ENCODE results near the gene HEPH.
"Not testable (repeated sequence)": the region's sequence is repeated elsewhere in the genome, so short reads cannot be mapped to it uniquely, and the experiment has no call there.

Gene HEPH

GRCh38 chrX:66164931-66165330 is 884 bp downstream of the HEPH start:
- TF ChIP-seq POLR2AphosphoS5 (IDR thresholded peaks at IDR 0.05; ENCODE audit: low read depth, low read length) (no peak), TAF1 (IDR thresholded peaks at IDR 0.05; ENCODE audit: borderline replicate concordance, low read depth, low read length) (no peak), POLR2A (IDR thresholded peaks at IDR 0.05; ENCODE audit: low read depth, low read length) (no peak)
- no peak for DNase-seq (ENCODE audit: insufficient read length)
- FAIRE-seq: no peak

- no peak for FAIRE-seq
- no peak for DNase-seq (ENCODE audit: insufficient read length)
- TF ChIP-seq POLR2A (IDR thresholded peaks at IDR 0.05; ENCODE audit: low read depth, low read length) (no peak), POLR2AphosphoS5 (IDR thresholded peaks at IDR 0.05; ENCODE audit: low read depth, low read length) (no peak), TAF1 (IDR thresholded peaks at IDR 0.05; ENCODE audit: borderline replicate concordance, low read depth, low read length) (no peak)
These were observed 2.6 kb downstream of the HEPH start for GRCh38 chrX:66166671-66167070.

- TF ChIP-seq POLR2AphosphoS5 (IDR thresholded peaks at IDR 0.05; ENCODE audit: low read depth, low read length) (no peak), POLR2A (IDR thresholded peaks at IDR 0.05; ENCODE audit: low read depth, low read length) (no peak), TAF1 (IDR thresholded peaks at IDR 0.05; ENCODE audit: borderline replicate concordance, low read depth, low read length) (no peak)
- DNase-seq (ENCODE audit: insufficient read length): no peak
- no peak for FAIRE-seq
These were observed 3.4 kb downstream of the HEPH start for GRCh38 chrX:66167431-66167830.

GRCh38 chrX:66176134-66176533 is 12.1 kb downstream of the HEPH start:
- DNase-seq (ENCODE audit: insufficient read length) (no peak), FAIRE-seq (no peak)
- TF ChIP-seq TAF1 (IDR thresholded peaks at IDR 0.05; ENCODE audit: borderline replicate concordance, low read depth, low read length): no peak
- no peak for TF ChIP-seq POLR2A (IDR thresholded peaks at IDR 0.05; ENCODE audit: low read depth, low read length)
- no peak for TF ChIP-seq POLR2AphosphoS5 (IDR thresholded peaks at IDR 0.05; ENCODE audit: low read depth, low read length)

- FAIRE-seq (no peak), DNase-seq (ENCODE audit: insufficient read length) (no peak)
- TF ChIP-seq POLR2AphosphoS5 (IDR thresholded peaks at IDR 0.05; ENCODE audit: low read depth, low read length) (no peak), TAF1 (IDR thresholded peaks at IDR 0.05; ENCODE audit: borderline replicate concordance, low read depth, low read length) (no peak), POLR2A (IDR thresholded peaks at IDR 0.05; ENCODE audit: low read depth, low read length) (no peak)
These were observed 27.5 kb downstream of the HEPH start for GRCh38 chrX:66191563-66191962.

- TF ChIP-seq POLR2A (IDR thresholded peaks at IDR 0.05; ENCODE audit: low read depth, low read length) (no peak), TAF1 (IDR thresholded peaks at IDR 0.05; ENCODE audit: borderline replicate concordance, low read depth, low read length) (no peak), POLR2AphosphoS5 (IDR thresholded peaks at IDR 0.05; ENCODE audit: low read depth, low read length) (no peak)
- FAIRE-seq: no peak
- DNase-seq (ENCODE audit: insufficient read length): no peak
These were observed 29.8 kb downstream of the HEPH start for GRCh38 chrX:66193821-66194220.

GRCh38 chrX:66200050-66200664 is 36.1 kb downstream of the HEPH start:
- TF ChIP-seq POLR2AphosphoS5 (IDR thresholded peaks at IDR 0.05; ENCODE audit: low read depth, low read length): no peak
- TF ChIP-seq POLR2A (IDR thresholded peaks at IDR 0.05; ENCODE audit: low read depth, low read length): no peak
- no peak for TF ChIP-seq TAF1 (IDR thresholded peaks at IDR 0.05; ENCODE audit: borderline replicate concordance, low read depth, low read length)
- peak; percentile 62 for FAIRE-seq
- no peak for DNase-seq (ENCODE audit: insufficient read length)

GRCh38 chrX:66200855-66201795 is 37.1 kb downstream of the HEPH start:
- FAIRE-seq: peak; percentile 30
- TF ChIP-seq POLR2A (IDR thresholded peaks at IDR 0.05; ENCODE audit: low read depth, low read length) (no peak), TAF1 (IDR thresholded peaks at IDR 0.05; ENCODE audit: borderline replicate concordance, low read depth, low read length) (no peak)
- no peak for DNase-seq (ENCODE audit: insufficient read length)

GRCh38 chrX:66203114-66203513 is 39.1 kb downstream of the HEPH start:
- DNase-seq (ENCODE audit: insufficient read length): no peak
- no peak for TF ChIP-seq POLR2A (IDR thresholded peaks at IDR 0.05; ENCODE audit: low read depth, low read length)
- TF ChIP-seq POLR2AphosphoS5 (IDR thresholded peaks at IDR 0.05; ENCODE audit: low read depth, low read length): no peak
- TF ChIP-seq TAF1 (IDR thresholded peaks at IDR 0.05; ENCODE audit: borderline replicate concordance, low read depth, low read length): no peak
- no peak for FAIRE-seq

- FAIRE-seq (no peak), DNase-seq (ENCODE audit: insufficient read length) (no peak)
- TF ChIP-seq POLR2A (IDR thresholded peaks at IDR 0.05; ENCODE audit: low read depth, low read length) (no peak), TAF1 (IDR thresholded peaks at IDR 0.05; ENCODE audit: borderline replicate concordance, low read depth, low read length) (no peak), POLR2AphosphoS5 (IDR thresholded peaks at IDR 0.05; ENCODE audit: low read depth, low read length) (no peak)
These were observed 57.8 kb downstream of the HEPH start for GRCh38 chrX:66221856-66222255.

- DNase-seq (ENCODE audit: insufficient read length) (no peak), FAIRE-seq (no peak)
- TF ChIP-seq POLR2AphosphoS5 (IDR thresholded peaks at IDR 0.05; ENCODE audit: low read depth, low read length) (no peak), POLR2A (IDR thresholded peaks at IDR 0.05; ENCODE audit: low read depth, low read length) (no peak), TAF1 (IDR thresholded peaks at IDR 0.05; ENCODE audit: borderline replicate concordance, low read depth, low read length) (no peak)
These were observed 68.2 kb downstream of the HEPH start for GRCh38 chrX:66232296-66232695.

GRCh38 chrX:66233209-66233608 is 69.2 kb downstream of the HEPH start:
- FAIRE-seq: no peak
- no peak for TF ChIP-seq POLR2AphosphoS5 (IDR thresholded peaks at IDR 0.05; ENCODE audit: low read depth, low read length)
- TF ChIP-seq TAF1 (IDR thresholded peaks at IDR 0.05; ENCODE audit: borderline replicate concordance, low read depth, low read length): no peak
- DNase-seq (ENCODE audit: insufficient read length): no peak

GRCh38 chrX:66233904-66234303 is 69.9 kb downstream of the HEPH start:
- not testable (repeated sequence) for FAIRE-seq; DNase-seq (ENCODE audit: insufficient read length)
